Measurements from ENCODE around the gene BABAM2.
"Not testable (repeated sequence)": the region's sequence is repeated elsewhere in the genome, so short reads cannot be mapped to it uniquely, and the experiment has no call there.

The BABAM2 gene

GRCh38 chr2:28327956-28328922 is 437.7 kb downstream of the BABAM2 start:
- DNase-seq (ENCODE audit: low spot score): no peak
- TF ChIP-seq, protein P1, sequence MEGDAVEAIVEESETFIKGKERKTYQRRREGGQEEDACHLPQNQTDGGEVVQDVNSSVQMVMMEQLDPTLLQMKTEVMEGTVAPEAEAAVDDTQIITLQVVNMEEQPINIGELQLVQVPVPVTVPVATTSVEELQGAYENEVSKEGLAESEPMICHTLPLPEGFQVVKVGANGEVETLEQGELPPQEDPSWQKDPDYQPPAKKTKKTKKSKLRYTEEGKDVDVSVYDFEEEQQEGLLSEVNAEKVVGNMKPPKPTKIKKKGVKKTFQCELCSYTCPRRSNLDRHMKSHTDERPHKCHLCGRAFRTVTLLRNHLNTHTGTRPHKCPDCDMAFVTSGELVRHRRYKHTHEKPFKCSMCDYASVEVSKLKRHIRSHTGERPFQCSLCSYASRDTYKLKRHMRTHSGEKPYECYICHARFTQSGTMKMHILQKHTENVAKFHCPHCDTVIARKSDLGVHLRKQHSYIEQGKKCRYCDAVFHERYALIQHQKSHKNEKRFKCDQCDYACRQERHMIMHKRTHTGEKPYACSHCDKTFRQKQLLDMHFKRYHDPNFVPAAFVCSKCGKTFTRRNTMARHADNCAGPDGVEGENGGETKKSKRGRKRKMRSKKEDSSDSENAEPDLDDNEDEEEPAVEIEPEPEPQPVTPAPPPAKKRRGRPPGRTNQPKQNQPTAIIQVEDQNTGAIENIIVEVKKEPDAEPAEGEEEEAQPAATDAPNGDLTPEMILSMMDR (IDR thresholded peaks at IDR 0.05; ENCODE audit: extremely low read depth, missing control alignments): no peak

DNA sequence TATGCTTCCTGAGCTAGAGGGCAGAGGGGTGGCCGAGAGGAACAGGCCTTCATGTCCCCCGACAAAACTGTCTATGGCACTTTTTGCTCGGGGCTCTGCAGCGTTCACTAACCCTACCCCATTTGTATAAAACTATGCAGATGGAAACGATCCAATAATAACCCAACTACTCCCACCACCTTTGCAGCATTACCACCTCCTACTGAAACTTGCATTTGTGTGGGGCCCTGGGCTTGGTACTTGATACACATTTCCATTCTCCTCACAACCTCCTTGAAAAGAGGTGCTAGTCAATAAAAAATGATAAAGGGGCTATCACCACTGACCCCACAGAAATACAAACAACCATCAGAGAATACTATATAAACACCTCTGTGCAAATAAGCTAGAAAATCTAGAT is 438.7 kb downstream of the BABAM2 start:
- TF ChIP-seq, protein P1 (IDR thresholded peaks at IDR 0.05; ENCODE audit: extremely low read depth, missing control alignments): no peak
- DNase-seq (ENCODE audit: low spot score): no peak

DNA sequence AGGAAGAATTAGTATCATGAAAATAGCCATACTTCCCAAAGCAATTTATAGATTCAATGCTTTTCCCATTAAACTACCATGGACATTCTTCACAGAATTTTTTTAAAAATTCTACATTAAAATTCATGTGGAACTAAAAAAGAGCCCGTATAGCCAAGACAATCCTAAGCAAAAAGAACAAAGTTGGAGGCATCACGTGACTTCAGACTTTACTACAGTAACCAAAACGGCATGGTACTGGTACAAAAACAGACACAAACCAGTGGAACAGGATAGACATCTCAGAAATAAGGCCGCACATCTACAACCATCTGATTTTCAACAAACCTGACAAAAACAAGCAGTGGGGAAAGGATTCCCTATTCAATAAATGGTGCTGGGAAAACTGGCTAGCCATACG is 440.2 kb downstream of the BABAM2 start:
- not testable (repeated sequence) for DNase-seq (ENCODE audit: low spot score)

DNA sequence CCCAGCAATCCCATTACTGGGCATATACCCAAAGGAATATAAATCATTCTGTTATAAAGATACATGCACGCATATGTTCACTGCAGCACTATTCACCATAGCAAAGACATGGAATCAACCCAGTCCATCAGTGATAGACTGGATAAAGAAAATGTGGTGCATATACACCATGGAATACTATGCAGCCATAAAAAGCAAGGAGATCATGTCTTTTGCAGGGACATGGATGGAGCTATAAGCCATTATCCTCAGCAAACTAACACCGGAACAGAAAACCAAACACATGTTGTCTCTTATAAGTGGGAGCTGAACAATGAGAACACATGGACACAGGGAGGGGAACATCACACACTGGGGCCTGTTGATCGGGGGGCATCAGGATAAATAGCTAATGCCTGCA is 441.3 kb downstream of the BABAM2 start:
- not testable (repeated sequence) for DNase-seq (ENCODE audit: low spot score)

GRCh38 chr2:28332696-28333095 is 442.2 kb downstream of the BABAM2 start:
- DNase-seq (ENCODE audit: low spot score): no peak
- TF ChIP-seq, protein P1 (IDR thresholded peaks at IDR 0.05; ENCODE audit: extremely low read depth, missing control alignments): no peak

DNA sequence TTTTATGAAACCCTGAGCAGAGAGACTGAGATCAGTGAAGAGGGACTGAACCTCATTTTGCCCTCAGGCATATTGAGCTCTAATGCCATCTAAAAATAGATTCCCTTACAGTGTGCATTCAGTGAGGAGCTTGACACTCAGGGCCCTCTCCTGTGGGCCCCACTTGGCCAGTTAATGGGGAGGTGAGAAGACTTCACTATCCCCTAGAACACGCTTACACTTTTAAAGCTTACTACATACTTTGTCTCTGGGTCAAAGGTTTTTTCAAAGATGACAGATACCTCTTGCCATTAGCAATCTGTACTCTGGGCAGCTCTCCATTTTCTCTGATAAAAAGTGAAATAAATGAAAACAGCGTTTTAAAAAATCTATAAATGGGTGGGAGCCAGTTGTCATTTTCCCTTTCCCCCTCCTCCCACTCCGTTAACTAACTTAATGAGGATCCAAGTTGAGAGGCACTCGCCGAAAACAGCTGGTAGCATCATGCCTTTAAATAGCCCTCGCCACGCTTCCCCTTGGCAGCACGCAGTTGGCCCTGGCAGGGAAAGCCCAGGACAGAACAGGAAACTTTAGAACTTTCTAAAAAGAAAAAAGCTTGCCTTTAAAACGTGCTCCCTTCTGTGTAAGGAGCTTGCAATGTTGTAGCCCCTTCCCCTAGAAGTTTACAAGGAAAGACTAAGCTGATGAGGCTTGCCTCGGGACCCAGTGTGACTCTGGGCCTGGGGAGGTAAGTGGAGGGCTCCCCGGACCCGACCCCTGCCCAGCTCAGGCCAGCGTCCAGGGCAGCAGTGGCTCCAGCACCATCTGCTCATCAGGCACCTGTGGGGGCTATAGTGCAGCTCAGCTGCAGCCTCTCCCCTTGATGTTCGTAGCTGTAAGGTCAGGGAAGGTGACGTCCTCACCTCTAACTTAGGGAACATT is 443.3 kb downstream of the BABAM2 start:
- no peak for DNase-seq (ENCODE audit: low spot score)
- TF ChIP-seq, protein P1 (IDR thresholded peaks at IDR 0.05; ENCODE audit: extremely low read depth, missing control alignments): no peak

- no peak for DNase-seq (ENCODE audit: low spot score)
- TF ChIP-seq, protein P1 (IDR thresholded peaks at IDR 0.05; ENCODE audit: extremely low read depth, missing control alignments): no peak
These were observed 444.0 kb downstream of the BABAM2 start for GRCh38 chr2:28334527-28334894.

DNA sequence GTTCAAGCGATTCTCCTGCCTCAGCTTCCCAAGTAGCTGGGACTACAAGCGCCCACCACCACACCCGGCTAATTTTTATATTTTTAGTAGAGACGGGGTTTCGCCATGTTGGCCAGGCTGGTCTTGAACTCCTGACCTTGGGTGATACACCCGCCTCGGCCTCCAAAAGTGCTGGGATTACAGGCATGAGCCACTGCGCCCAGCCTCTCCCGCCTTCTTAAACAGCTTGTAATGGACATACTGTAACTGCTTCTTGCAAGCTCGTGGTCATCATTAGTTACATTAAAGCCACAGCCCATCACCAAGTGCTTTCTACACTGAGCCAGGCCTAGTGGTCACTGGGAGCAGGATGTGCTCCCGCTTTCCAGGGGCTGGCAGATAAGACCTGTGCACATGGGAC is 444.7 kb downstream of the BABAM2 start:
- DNase-seq (ENCODE audit: low spot score): not testable (repeated sequence)
